DMS 273 (cell line): ENCODE results near the gene NAA38.
"Not testable (repeated sequence)": the region's sequence is repeated elsewhere in the genome, so short reads cannot be mapped to it uniquely, and the experiment has no call there.

Experiments used
- DNase-seq: peaks from one replicate; lab custom pipeline; 2025; ENCODE audit not compliant: unreplicated experiment; lab: John Stamatoyannopoulos, UW

Gene NAA38

GRCh38 chr17:7825206-7825990 lies 32.0 kb downstream of the NAA38 start:
- no peak for DNase-seq

- DNase-seq = no peak
These were observed 33.1 kb downstream of the NAA38 start for GRCh38 chr17:7824021-7824924.

DNA sequence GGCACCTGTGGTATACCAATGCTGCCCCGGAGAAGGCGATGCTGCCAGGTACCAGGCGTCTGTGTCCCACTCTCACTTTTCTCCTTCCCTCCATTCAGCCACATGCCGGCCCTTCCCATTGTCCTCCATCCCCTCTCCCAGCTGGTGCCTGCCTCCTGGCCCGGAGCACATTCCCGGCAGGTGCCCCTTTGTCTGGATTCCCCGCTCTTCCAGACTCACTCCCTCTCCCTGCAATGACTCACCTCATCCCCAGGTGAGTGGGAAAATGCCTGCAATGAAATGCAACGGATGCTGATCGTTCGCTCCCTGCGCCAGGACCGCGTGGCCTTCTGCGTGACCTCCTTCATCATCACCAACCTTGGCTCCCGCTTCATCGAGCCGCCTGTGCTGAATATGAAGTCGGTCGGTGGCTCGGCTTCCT lies 33.8 kb downstream of the NAA38 start:
- no peak for DNase-seq

- no peak for DNase-seq
These were observed 35.2 kb downstream of the NAA38 start for GRCh38 chr17:7822126-7822525.

DNA sequence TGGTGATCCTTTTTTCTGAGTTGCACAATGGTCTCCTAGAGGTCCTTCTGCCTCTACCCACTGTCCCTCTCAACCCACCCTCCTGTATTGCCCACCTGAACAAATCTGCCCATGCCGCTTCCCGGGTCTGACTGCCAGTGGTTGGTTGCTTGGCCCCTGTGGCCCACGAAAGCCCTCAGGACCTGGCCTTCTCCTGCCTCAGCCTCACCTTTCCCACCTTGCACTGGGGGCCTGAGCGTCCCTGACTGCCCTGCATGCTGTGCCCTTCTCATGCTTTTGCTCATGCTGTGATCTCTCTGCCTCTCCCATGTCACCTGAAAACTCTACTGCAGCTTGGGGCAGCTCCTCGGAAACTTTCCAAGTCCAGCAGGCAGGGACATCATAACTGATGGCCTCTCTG lies 37.1 kb downstream of the NAA38 start:
- no peak for DNase-seq

- DNase-seq = no peak
These were observed 38.4 kb downstream of the NAA38 start for GRCh38 chr17:7818746-7819645.

DNA sequence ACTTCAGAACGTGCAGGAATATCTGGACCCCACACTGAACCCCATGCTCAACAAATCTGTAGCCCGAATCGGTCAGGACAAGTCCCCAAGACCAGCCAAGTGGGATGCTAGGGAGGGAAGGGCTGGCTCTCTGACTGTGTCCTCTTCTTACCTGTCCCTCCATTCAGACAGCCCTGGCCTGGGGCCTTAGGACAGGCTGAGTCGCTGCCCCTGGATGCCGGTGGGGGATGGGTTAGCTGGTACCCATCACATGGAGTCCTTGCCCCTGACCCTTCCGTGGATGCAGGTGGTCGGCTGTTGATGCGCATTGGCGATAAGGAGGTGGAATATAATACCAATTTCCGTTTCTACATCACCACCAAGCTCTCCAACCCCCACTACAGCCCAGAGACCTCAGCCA lies 39.3 kb downstream of the NAA38 start:
- no peak for DNase-seq

- no peak for DNase-seq
These were observed 39.8 kb downstream of the NAA38 start for GRCh38 chr17:7817643-7817964.

DNA sequence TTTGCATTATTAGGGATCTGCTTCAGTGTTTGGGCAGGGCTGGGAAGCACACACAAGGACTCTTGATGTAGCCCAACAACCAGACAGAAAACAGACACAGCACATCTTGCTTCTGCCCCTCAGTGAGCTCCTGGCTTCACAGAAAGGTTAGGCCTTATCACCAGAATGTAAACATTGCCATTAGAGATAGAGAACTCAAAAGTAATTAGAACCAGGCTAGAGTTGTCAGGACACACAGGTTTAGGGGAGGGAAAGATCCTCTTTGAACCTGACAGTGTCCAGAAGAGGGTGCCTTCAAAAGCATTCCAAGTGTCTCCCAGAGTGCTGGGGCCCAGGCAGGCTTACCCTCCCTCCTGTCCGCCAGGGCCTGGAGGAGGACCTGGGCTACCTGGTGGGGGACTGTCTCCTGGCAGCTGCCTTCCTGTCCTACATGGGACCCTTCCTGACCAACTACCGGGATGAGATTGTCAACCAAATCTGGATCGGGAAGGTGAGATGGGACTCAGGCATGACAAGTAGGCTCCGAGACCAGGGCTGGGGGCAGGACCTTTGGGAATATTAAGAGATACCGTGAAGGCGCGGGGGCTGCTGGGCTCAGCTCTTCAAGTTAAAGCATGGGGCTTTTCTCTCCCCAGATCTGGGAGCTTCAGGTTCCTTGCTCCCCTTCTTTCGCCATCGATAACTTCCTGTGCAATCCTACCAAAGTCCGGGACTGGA lies 40.3 kb downstream of the NAA38 start:
- no peak for DNase-seq

DNA sequence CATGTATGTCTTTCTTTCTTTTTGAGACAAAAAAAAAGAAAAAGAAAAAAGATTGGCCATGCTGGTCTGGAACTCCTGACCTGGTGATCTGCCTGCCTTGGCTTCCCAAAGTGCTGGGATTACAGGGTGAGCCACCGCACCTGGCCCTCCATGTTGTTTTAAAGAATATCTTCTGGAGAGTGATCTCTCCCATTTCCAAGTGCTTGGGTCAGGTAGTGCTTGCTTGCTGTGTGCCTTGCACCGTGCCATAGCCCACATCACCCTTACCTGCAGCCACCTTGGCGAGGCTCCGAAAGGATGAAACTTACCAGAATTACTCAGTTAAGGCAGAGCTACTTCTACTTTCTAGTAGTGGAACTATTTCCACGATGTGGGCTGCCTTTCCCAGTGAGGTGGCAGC lies 42.4 kb downstream of the NAA38 start:
- DNase-seq = no peak

DNA sequence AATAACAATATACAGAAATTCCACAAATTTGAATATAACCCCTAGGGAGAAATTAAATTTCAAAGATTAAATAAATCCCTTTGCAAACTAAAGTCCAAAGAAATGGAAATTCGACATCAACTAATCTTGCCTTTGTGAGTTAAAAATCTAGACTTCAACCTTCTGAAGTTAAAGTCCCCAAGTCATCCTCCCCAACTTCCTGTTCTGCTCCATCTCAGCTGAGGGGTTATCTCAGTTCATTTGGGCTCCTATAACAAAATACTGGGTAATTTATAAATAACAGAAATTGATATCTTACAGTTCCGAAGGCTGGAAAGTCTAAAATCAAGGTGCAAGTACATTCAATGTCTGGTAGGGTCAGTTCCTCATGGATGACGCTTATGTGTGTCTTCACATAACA lies 46.1 kb downstream of the NAA38 start:
- no peak for DNase-seq

- DNase-seq = not testable (repeated sequence)
These were observed 47.5 kb downstream of the NAA38 start for GRCh38 chr17:7809791-7810343.

GRCh38 chr17:7809086-7809790 lies 48.1 kb downstream of the NAA38 start:
- no peak for DNase-seq

GRCh38 chr17:7807206-7807605 lies 50.2 kb downstream of the NAA38 start:
- no peak for DNase-seq
